Nucleus accumbens (tissue), 56 donors: Measurements from ENCODE around the gene ZBTB9.
"Not testable (repeated sequence)": the region's sequence is repeated elsewhere in the genome, so short reads cannot be mapped to it uniquely, and the experiment has no call there.

Source experiments
- DNase-seq, 56 donors: peaks; one replicate each; lab custom pipeline; 2025; lab: John Stamatoyannopoulos, UW

The ZBTB9 gene

DNA sequence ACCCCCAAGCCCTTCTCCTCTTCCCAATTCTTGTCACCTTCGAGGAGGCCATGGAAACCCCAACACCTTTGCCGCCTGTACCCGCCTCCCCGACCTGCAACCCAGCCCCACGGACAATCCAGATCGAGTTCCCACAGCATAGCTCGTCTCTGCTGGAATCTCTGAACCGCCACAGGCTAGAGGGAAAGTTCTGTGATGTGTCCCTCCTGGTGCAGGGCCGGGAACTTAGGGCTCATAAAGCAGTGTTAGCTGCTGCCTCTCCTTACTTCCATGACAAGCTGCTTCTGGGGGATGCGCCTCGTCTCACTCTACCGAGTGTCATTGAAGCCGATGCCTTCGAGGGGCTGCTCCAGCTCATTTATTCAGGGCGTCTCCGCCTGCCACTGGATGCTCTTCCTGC is 675 bp downstream of the ZBTB9 start:
- DNase-seq = no peak

GRCh38 chr6:33456156-33456555 is 1.8 kb downstream of the ZBTB9 start:
- no peak for DNase-seq

GRCh38 chr6:33458676-33459075 is 4.3 kb downstream of the ZBTB9 start:
- no peak for DNase-seq

- no peak for DNase-seq
Observed at GRCh38 chr6:33459226-33459625, 4.8 kb downstream of the ZBTB9 start.

GRCh38 chr6:33466075-33466735 is 11.8 kb downstream of the ZBTB9 start:
- DNase-seq = no peak

DNA sequence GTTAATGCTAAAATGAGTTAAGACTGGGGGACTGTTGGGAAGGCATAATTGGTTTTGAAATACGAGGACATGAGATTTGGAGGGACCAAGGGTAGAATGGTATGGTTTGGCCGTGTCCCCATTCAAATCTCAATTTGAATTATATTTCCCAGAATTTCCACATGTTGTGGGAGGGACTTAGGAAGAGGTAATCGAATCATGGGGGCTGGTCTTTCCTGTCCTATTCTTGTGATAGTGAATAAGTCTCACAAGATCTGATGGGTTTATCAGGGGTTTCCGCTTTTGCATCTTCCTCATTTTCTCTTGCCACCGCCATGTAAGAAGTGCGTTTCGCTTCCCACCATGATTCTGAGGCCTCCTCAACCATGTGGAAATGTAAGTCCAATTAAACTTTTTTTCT is 12.7 kb downstream of the ZBTB9 start:
- DNase-seq = no peak

GRCh38 chr6:33469661-33470060 is 15.3 kb downstream of the ZBTB9 start:
- no peak for DNase-seq

GRCh38 chr6:33477864-33478263 is 23.5 kb downstream of the ZBTB9 start:
- no peak for DNase-seq

GRCh38 chr6:33481192-33481591 is 26.8 kb downstream of the ZBTB9 start:
- DNase-seq = no peak

DNA sequence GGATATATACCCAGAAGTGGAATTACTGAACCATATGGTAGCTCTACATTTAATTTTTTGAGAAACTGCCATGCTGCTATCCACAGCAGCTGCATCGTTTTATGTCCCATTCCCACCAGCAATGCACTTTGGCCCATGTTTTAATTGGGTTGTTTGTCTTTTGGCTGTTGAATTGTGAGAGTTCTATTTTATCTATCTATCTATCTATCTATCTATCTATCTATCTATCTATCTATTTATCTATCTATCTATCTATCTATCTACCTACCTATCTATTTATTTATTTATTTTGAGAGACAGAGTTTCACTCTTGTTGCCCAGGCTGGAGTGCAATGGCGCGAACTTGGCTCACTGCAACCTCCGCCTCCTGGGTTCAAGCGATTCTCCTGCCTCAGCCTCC is 28.2 kb downstream of the ZBTB9 start:
- not testable (repeated sequence) for DNase-seq

DNA sequence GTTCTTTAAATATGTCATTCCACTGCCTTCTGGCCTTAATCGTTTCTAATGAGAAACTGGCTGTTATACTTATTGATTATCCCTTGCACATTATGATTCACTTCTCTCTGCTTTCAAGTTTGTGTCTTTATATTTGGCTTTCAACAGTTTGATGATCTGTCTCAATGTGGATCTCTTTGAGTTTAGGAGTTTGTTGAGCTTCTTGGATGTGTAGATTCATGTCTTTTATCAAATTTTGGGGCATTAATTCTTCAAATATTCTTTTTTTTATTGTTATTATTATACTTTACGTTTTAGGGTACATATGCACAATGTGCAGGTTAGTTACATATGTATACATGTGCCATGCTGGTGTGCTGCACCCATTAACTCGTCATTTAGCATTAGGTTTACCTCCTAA is 29.3 kb downstream of the ZBTB9 start:
- DNase-seq = no peak

DNA sequence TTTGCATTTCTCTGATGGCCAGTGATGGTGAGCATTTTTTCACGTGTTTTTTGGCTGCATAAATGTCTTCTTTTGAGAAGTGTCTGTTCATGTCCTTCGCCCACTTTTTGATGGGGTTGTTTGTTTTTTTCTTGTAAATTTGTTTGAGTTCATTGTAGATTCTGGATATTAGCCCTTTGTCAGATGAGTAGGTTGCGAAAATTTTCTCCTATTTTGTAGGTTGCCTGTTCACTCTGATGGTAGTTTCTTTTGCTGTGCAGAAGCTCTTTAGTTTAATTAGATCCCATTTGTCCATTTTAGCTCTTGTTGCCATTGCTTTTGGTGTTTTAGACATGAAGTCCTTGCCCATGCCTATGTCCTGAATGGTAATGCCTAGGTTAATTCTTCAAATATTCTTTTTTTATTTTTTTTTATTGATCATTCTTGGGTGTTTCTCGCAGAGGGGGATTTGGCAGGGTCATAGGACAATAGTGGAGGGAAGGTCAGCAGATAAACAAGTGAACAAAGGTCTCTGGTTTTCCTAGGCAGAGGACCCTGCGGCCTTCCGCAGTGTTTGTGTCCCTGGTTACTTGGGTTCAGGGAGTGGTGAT is 30.4 kb downstream of the ZBTB9 start:
- DNase-seq = not testable (repeated sequence)

GRCh38 chr6:33485680-33486079 is 31.3 kb downstream of the ZBTB9 start:
- not testable (repeated sequence) for DNase-seq

GRCh38 chr6:33488339-33488738 is 34.0 kb downstream of the ZBTB9 start:
- DNase-seq = no peak

- no peak for DNase-seq
Observed at GRCh38 chr6:33490198-33490597, 35.8 kb downstream of the ZBTB9 start.

DNA sequence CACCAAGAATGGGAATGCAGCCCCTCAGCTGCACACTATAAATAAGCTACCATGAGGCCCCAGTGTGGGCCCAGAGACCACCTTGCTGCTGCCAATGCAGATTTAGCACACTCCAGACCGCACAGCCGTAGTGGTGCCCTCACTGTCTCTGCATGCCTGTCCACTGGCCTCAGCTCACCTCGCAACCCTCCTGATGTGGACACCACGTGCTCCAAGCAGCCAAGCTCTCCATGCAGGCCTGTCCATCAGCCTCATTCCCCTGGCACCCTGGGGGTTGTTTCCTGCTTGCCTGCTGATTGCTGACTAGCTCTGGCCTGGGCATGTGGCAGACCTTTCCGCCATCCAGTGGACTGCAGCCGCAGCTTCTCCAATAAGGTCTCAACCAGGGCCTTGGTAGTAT is 36.2 kb downstream of the ZBTB9 start:
- no peak for DNase-seq

- no peak for DNase-seq
Observed at GRCh38 chr6:33492093-33492492, 37.7 kb downstream of the ZBTB9 start.

DNA sequence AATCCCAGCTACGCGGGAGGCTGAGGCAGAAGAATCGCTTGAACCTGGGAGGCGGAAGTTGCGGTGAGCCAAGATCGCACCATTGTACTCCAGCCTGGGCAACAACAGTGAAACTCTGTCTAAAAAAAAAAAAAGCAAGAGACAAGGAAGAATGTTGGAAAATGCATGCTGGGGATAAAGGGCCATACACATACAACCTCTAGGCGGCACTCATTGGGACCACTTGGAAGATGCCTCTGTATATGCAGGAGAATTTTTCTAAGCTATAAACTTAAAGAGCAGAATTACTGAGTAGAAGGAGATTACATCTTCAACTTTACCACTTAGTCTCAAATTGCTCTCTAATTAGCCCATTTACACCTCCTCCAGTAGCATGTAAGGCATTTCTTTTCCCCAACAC is 42.8 kb downstream of the ZBTB9 start:
- DNase-seq = no peak

DNA sequence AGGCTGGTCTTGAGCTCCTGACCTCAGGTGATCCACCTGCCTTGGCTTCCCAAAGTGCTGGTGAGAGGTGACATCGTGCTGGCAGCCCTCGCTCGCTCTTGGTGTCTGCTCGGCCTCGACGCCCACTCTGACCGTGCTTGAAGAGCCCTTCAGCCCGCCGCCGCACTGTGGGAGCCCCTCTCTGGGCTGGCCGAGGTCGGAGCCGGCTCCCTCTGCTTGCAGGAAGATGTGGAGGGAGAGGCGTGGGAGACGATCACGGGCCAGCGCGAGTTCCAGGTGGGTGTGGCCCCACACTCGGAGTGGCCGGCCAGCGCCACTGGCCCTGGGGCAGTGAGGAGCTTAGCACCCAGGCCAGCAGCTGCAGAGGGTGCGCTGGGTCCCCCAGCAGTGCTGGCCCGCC is 48.1 kb downstream of the ZBTB9 start:
- DNase-seq = no peak

DNA sequence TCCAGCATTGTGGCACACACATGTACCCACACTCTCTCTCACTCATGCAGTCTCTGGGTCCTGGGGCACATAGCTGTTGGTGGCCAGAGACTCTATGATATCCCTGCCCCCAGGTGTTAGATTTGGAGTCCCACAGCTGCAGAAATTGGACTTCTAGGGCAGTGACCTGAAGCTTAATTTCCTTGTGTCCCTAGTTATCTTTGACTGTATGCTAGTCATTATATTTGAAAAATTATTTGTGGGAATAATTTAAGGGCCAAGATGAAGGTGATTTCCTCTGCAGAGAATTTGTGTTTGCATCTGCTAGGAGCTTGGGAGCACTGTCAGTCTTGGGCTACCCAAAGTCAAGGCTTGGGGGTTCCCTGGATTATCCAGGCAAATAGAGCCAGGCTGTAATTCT is 50.1 kb downstream of the ZBTB9 start:
- DNase-seq = no peak

DNA sequence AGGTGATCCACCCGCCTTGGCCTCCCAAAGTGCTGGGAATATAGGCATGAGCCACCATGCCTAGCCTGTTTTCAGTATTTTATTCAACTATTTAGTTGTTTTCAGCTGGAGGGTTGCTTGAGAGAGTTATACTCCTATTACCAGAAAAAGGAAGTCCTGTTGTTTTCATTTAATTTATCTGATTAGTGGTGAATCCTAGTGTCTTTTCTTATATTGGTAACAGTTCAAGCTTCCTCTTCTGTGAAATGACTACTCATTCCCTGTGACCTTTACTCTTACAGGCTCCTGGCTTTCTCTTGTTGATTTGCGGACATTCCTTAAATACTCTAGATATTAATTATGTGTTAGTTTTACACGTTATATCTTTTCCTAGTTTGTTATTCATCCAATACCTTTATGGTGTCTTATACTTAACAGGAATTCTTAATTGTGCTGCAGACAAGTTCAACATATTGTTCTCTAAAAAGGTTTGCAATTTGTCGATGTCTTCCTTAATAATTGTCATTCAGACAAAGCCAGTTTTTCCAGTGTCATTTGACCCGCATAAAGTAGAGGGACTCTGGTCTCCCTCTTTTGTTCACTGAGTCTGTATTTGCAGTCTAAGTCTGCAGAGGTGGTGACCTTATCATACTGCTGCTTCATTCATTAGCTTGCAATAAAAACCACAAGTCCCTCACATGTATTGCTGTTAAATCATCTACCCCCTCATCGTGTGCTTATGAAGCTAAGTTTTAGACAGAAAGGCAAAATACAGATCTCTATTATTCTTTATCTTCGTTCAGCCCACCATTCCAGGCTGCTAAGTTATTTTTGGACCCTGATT is 51.4 kb downstream of the ZBTB9 start:
- no peak for DNase-seq
